Upper lobe of left lung (tissue), 4 donors: ENCODE data around the gene JAZF1.

Experiments used
- CTCF ChIP-seq, 6 experiments: fragments of 450-650 bp in 4 of 6; fragments of 200-600 bp in 2 of 6; sonication (generic) in 2 of 6; IDR thresholded peaks; one replicate each; pipeline ENCODE4 v1.5.1; 2016 to 2019; ENCODE audit warnings: antibody characterized with exemption in 6 of 6
- EP300 ChIP-seq, 4 donors: sonication (generic); formaldehyde crosslinking; IDR thresholded peaks; one replicate each; pipeline ENCODE4 v1.5.1; 2017; ENCODE audit warnings: antibody characterized with exemption in 4 of 4, control low read depth in 2 of 4

GRCh38 chr7:27963056-27963455, 217.5 kb downstream of the JAZF1 start:
- TF ChIP-seq CTCF (IDR thresholded peaks at IDR 0.05) (no peak), EP300 (IDR thresholded peaks at IDR 0.05) (no peak)
